OCI-LY1 (cell line): Measurements from ENCODE around the gene GOLGA8M.
"Not testable (repeated sequence)": the region's sequence is repeated elsewhere in the genome, so short reads cannot be mapped to it uniquely, and the experiment has no call there.

Source experiments
- H2AFZ ChIP-seq: fragments of 200-600 bp; sonication (generic), shearing (Covaris generic); 2 replicates; pipeline ENCODE4 v1.6.0; 2014; ENCODE audit warnings: antibody characterized with exemption, mild to moderate bottlenecking, low read length
- H3F3A ChIP-seq: fragments of 200-600 bp; sonication (generic), shearing (Covaris generic); 2 replicates; pipeline ENCODE4 v1.6.0; 2014; ENCODE audit warnings: mild to moderate bottlenecking, antibody characterized with exemption, low read length, moderate library complexity; ENCODE audit not compliant: insufficient read depth
- H3K27ac ChIP-seq: fragments of 200-600 bp; sonication (generic); 2 replicates; pipeline ENCODE4 v1.5.1; 2014; ENCODE audit warnings: low read length, mixed run types, mild to moderate bottlenecking, low read depth; ENCODE audit not compliant: poor library complexity, severe bottlenecking
- H3K27me3 ChIP-seq: fragments of 200-600 bp; sonication (generic); 2 replicates; pipeline ENCODE4 v1.6.0; 2014; ENCODE audit warnings: antibody characterized with exemption, mild to moderate bottlenecking, low read length, moderate library complexity; ENCODE audit not compliant: insufficient read depth
- H3K36me3 ChIP-seq: fragments of 200-600 bp; sonication (generic); 2 replicates; pipeline ENCODE4 v1.6.1; 2014; ENCODE audit warnings: mild to moderate bottlenecking, antibody characterized with exemption, low read length, moderate library complexity, mixed read lengths; ENCODE audit not compliant: insufficient read depth
- H3K4me1 ChIP-seq: fragments of 200-600 bp; sonication (generic); 2 replicates; pipeline ENCODE4 v1.5.1; 2014; ENCODE audit warnings: mild to moderate bottlenecking, low read length, moderate library complexity; ENCODE audit not compliant: insufficient read depth, severe bottlenecking
- H3K4me2 ChIP-seq: fragments of 200-600 bp; sonication (generic), shearing (Covaris generic); 2 replicates; pipeline ENCODE4 v1.6.1; 2014; ENCODE audit warnings: low read length
- H3K4me3 ChIP-seq: fragments of 200-600 bp; sonication (generic); 2 replicates; pipeline ENCODE4 v1.5.1; 2014; ENCODE audit warnings: low read length, low read depth, mild to moderate bottlenecking, mixed read lengths; ENCODE audit not compliant: poor library complexity, severe bottlenecking
- H3K79me2 ChIP-seq: fragments of 200-600 bp; shearing (Covaris generic); 2 replicates; pipeline ENCODE4 v1.6.1; 2016; ENCODE audit warnings: mixed run types, low read length, mixed read lengths; ENCODE audit not compliant: insufficient read depth
- H3K9ac ChIP-seq: fragments of 200-600 bp; sonication (generic), shearing (Covaris generic); 2 replicates; pipeline ENCODE4 v1.6.1; 2014; ENCODE audit warnings: mild to moderate bottlenecking, low read length, mixed read lengths
- H3K9me2 ChIP-seq: fragments of 200-600 bp; sonication (generic), shearing (Covaris generic); 2 replicates; pipeline ENCODE4 v1.6.1; 2014; ENCODE audit warnings: low read depth, mild to moderate bottlenecking, low read length, mixed read lengths
- H3K9me3 ChIP-seq: fragments of 200-600 bp; shearing (Covaris generic); 2 replicates; pipeline ENCODE4 v1.6.1; 2014; ENCODE audit warnings: low read length, mixed read lengths
- H4K20me1 ChIP-seq: fragments of 200-600 bp; sonication (generic), shearing (Covaris generic); 2 replicates; pipeline ENCODE4 v1.6.0; 2016; ENCODE audit warnings: mild to moderate bottlenecking, low read length; ENCODE audit not compliant: insufficient read depth

Gene GOLGA8M, protein sequence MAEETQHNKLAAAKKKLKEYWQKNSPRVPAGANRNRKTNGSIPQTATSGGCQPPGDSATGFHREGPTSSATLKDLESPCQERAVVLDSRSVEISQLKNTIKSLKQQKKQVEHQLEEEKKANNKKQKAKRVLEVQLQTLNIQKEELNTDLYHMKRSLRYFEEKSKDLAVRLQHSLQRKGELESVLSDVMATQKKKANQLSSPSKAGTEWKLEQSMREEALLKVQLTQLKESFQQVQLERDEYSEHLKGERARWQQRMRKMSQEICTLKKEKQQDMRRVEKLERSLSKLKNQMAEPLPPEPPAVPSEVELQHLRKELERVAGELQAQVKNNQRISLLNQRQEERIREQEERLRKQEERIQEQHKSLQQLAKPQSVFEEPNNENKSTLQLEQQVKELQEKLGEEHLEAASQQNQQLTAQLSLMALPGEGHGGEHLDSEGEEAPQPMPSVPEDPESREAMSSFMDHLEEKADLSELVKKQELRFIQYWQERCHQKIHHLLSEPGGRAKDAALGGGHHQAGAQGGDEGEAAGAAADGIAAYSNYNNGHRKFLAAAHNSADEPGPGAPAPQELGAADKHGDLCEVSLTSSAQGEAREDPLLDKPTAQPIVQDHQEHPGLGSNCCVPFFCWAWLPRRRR

DNA sequence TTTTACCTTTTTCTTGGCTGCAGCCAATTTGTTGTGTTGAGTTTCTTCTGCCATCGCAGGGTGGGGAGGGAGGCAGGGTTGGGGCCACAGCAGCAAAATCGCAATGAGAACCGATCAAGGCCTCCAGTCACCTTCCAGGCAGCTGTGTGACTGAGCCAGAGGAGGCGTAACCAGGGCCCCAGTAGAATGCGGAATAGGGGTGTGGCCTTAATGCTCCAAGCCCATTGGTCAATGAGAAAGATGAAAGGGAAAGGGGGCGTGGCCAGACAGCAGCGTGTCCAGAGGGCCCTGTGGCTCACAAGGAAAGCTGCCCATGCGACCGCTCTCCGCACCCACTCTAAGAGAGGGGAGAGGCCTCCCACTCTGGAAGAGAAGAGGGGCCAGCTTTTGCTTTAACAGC is at the start of gene GOLGA8M:
GOLGA8M (minus strand) TSS at position 152 of the 400 bp plus-strand sequence; CDS start at position 54, 98 bp downstream.
- H4K20me1 ChIP-seq, H3K9ac ChIP-seq, H3K9me2 ChIP-seq, H3K27me3 ChIP-seq, H3F3A ChIP-seq, H3K4me1 ChIP-seq, H3K4me2 ChIP-seq, H3K4me3 ChIP-seq, H3K27ac ChIP-seq, H3K36me3 ChIP-seq, H3K9me3 ChIP-seq, H3K79me2 ChIP-seq, H2AFZ ChIP-seq: not testable (repeated sequence)

DNA sequence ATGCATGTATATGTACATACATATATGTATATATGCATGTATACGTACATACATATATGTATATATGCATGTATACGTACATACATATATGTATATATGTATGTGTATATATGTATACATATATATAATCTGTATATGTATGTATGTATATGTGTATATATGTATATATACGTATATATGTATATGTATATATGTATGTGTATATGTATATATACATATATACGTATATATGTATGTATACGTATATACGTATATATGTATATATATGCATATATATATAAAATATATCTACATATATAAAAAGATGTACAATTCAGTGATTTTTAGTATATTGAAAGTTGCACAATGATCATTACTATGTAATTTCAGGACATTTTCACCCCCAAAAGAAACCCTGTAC is 30.7 kb upstream of the GOLGA8M start:
- not testable (repeated sequence) for H3K4me3 ChIP-seq, H3K4me1 ChIP-seq, H3F3A ChIP-seq, H4K20me1 ChIP-seq, H3K36me3 ChIP-seq, H3K79me2 ChIP-seq, H3K9me2 ChIP-seq, H3K4me2 ChIP-seq, H2AFZ ChIP-seq, H3K27me3 ChIP-seq, H3K27ac ChIP-seq, H3K9me3 ChIP-seq, H3K9ac ChIP-seq

DNA sequence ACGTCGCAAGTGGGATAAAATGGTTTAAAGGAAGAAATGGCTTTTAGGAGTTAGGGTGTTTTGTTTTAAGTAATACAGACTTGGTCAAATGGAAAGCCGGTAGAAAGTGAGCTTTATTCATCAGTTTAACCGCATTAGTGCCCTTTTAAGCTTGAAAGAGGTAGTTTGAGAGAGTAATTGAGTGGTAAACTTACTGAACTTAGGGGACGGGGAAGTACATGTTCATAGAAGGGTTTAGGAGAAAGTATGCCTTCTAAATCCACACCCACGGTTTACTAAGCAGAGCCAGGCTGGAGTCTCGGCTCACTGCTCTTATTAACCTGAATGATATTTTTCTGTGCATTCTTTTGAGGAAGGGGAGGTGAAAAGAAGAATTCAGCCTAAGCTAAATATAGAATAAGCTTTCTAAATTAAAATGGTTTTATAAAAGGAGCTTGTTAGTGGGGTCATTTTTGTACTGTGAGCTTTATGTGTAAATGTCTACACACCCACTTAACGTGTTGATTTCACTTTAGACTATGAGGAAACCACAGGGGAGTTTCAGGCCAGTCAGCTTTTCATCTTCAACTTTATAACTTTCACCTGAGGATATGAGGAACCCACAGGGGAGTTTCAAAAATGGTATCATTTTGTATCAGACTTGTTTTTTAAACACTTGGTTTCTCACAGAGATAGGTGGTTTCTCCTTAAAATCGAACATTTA is 26.5 kb upstream of the GOLGA8M start:
- not testable (repeated sequence) for H3K27me3 ChIP-seq, H3K9me3 ChIP-seq, H2AFZ ChIP-seq, H3K4me1 ChIP-seq, H3K79me2 ChIP-seq, H3K9ac ChIP-seq, H3F3A ChIP-seq, H3K4me2 ChIP-seq, H3K27ac ChIP-seq, H3K9me2 ChIP-seq, H3K36me3 ChIP-seq, H4K20me1 ChIP-seq, H3K4me3 ChIP-seq

DNA sequence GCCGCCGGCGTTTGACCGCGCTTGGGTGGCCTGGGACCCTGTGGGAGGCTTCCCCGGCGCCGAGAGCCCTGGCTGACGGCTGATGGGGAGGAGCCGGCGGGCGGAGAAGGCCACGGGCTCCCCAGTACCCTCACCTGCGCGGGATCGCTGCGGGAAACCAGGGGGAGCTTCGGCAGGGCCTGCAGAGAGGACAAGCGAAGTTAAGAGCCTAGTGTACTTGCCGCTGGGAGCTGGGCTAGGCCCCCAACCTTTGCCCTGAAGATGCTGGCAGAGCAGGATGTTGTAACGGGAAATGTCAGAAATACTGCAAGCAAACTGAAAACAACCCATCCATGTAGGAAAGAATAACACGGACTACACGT is 26.0 kb upstream of the GOLGA8M start:
- not testable (repeated sequence) for H3K27ac ChIP-seq, H3K9ac ChIP-seq, H3K79me2 ChIP-seq, H3K36me3 ChIP-seq, H3K9me2 ChIP-seq, H3F3A ChIP-seq, H3K9me3 ChIP-seq, H2AFZ ChIP-seq, H4K20me1 ChIP-seq, H3K4me2 ChIP-seq, H3K27me3 ChIP-seq, H3K4me1 ChIP-seq, H3K4me3 ChIP-seq

DNA sequence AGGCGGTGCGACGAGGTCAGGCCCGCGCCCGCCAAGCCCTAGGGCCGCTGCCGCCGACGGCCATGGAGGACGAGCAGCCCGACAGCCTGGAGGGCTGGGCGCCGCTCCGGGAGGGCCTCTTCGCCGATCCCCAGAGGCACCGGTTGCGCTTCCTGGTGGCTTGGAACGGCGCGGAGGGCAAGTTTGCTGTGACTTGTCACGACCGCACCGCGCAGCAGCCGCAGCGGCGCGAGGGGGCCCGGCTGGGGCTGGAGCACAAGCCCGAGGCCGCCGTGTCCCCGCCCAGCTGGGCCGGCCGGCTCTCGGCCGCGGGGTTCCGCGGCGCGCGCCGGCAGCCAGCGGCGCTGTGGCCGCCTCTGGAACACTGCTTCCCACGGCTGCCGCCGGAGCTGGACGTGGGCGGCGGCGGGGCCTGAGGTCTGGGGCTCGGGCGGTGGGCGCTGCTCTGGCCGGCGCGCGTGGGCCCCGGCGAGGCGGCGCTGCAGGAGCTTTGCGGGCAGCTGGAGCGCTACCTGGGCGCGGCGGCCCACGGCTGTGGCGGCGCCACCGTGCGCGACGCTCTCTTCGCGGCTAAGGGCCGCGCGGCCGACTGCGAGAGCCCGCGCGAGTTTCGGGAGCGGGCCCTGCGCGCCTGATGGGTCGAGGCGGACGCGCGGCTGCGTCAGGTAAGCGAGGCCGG is 25.4 kb upstream of the GOLGA8M start:
- H3K27me3 ChIP-seq, H3K36me3 ChIP-seq, H3K9me2 ChIP-seq, H3K79me2 ChIP-seq, H4K20me1 ChIP-seq, H2AFZ ChIP-seq, H3F3A ChIP-seq, H3K4me2 ChIP-seq, H3K4me3 ChIP-seq, H3K9ac ChIP-seq, H3K4me1 ChIP-seq, H3K9me3 ChIP-seq, H3K27ac ChIP-seq: not testable (repeated sequence)

DNA sequence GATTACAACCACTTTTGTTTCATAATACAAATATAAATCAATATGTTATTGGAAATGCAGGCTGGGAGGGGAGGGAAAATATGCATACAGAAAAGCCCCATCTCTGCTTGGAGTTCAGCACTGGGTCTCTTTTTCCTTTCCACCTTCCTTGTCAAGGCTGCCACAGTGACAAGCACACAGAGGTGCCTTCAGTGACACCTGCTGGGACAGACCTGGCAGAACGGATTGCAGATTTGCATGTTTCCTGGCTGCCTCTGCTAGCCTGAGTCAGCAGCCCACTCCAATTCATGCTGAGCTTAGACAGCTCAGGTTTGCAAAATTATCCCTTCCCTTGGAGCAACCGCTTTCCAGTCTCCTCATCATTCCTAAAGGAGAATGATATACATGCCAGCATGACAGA is 15.8 kb upstream of the GOLGA8M start:
- not testable (repeated sequence) for H3K27ac ChIP-seq, H3K36me3 ChIP-seq, H3K9me3 ChIP-seq, H3K9ac ChIP-seq, H3K4me3 ChIP-seq, H3K79me2 ChIP-seq, H4K20me1 ChIP-seq, H3F3A ChIP-seq, H3K27me3 ChIP-seq, H2AFZ ChIP-seq, H3K9me2 ChIP-seq
- H3K4me1 ChIP-seq: peaks cover 16% of the 10 kb centered on the region
- peak overlapping the region; percentile 14; the same call in 1 of the 2 replicates for H3K4me2 ChIP-seq

DNA sequence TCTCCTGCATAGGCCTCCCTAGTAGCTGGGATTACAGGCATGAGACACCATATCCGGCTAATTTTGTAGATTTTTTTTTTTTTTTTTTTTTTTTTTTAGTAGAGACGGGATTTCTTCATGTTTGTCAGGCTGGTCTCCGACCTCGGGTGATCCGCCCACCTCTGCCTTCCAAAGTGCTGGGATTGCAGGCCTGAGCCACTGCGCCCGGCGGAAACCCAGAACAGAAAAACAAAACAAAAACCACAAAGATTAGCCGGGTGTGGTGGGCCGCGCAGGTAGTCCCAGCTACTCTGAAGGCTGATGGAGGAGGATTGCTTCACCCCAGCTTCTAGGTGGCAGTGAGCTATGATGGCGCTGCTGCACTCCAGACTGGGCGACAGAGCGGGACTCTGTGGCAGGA is 14.8 kb upstream of the GOLGA8M start:
- not testable (repeated sequence) for H3K36me3 ChIP-seq, H3K27ac ChIP-seq, H3K4me3 ChIP-seq, H3K9me3 ChIP-seq, H3K9me2 ChIP-seq, H2AFZ ChIP-seq, H3K9ac ChIP-seq, H3K27me3 ChIP-seq, H3F3A ChIP-seq, H4K20me1 ChIP-seq, H3K79me2 ChIP-seq, H3K4me2 ChIP-seq
- peaks cover 16% of the 10 kb centered on the region for H3K4me1 ChIP-seq
